Omental fat pad (tissue), 4 donors: ENCODE results near the gene EML3. TPM values are rescaled to one million over a fixed set of nuclear protein-coding genes. Genes with fewer than 3 reads are reported as not detected.

ENCODE experiments used
- ATAC-seq: fragments of 150-250 bp; one replicate; pipeline ENCODE4 v1.9.1; 2016; ENCODE audit warnings: mild to moderate bottlenecking, moderate library complexity; ENCODE audit not compliant: low FRiP score
- DNase-seq: peaks from one replicate; pipeline ENCODE4 v3.0.0-alpha.2; 2019; ENCODE audit warnings: low spot score
- total RNA-seq, 4 donors: library from RNA; depleted of rRNA; stranded (reverse); fragments of >200 nt; gene quantifications; one replicate each; pipeline ENCODE4 v1.1.0, GENCODE V29; 2016
- TF ChIP-seq, protein P1 (sequence below), 3 donors: fragments of 450-650 bp; IDR thresholded peaks; one replicate each; pipeline ENCODE4 v1.5.1; 2016 to 2017; ENCODE audit warnings: antibody characterized with exemption in 3 of 3, mild to moderate bottlenecking in 3 of 3, moderate library complexity in 2 of 3

EML3 gene
- total RNA-seq, 4 donors from 2014 or later = 40.7 to 68.6 (median 52.0) TPM

DNA sequence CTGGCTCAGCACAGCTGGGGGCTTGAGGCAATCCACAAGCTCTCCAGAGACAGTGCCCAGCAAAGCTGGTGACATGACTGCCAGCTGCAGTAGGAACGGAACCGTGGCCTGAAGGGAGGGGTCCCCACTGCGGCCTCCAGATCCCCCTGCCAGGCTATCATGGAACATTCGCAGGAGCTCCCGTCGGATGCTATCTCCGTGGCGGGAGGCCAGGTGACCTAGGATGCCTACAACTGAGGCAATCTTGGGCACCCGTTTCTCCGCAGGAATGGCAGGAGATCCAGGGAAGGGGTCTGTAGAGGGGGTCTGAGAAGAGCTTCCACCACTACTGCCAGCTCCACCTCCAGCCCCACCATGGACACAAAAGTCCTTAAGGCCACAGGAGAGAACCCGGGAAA lies 36.4 kb upstream of the EML3 start:
- ATAC-seq = no peak
- TF ChIP-seq, protein P1, sequence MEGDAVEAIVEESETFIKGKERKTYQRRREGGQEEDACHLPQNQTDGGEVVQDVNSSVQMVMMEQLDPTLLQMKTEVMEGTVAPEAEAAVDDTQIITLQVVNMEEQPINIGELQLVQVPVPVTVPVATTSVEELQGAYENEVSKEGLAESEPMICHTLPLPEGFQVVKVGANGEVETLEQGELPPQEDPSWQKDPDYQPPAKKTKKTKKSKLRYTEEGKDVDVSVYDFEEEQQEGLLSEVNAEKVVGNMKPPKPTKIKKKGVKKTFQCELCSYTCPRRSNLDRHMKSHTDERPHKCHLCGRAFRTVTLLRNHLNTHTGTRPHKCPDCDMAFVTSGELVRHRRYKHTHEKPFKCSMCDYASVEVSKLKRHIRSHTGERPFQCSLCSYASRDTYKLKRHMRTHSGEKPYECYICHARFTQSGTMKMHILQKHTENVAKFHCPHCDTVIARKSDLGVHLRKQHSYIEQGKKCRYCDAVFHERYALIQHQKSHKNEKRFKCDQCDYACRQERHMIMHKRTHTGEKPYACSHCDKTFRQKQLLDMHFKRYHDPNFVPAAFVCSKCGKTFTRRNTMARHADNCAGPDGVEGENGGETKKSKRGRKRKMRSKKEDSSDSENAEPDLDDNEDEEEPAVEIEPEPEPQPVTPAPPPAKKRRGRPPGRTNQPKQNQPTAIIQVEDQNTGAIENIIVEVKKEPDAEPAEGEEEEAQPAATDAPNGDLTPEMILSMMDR (IDR thresholded peaks at IDR 0.05) = no peak
- no peak for DNase-seq

DNA sequence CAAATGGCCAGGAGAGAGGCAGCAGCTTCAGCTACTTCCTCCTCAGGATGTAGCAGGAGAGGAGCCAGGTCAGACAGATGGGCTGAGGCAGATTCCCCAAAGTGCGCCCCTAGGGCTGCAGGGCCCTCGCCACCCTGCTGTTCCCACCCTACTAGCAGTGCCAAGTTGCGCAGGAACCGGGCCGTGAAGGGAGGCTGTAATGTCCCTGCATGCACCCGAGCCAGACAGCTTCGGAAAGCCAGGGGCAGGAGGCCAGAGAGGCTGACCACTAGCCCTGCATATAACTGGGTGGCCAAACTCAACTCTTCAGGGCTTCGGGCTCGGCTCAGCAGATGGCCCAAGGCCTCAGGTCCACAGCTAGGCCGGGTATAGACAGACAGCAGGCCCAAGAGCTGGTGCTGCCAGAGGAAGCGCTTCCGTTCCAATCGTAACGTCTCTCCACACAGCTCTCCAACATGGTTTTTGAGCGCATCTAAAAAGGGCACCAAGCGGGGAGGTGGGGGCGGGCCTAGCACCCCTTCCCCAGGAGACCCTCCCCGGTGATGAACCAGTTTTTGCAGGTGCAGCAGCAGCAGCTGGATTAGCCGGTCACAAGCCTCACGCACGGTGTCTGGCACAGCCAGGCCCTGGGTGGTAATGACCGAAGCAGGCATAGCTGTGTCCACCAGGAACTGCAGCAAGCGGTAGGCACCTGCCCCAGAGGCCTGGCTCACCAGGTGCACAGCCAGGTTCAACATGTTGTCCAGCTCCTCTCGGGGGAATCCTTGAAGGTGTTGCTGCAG lies 35.8 kb upstream of the EML3 start:
- TF ChIP-seq, protein P1 (IDR thresholded peaks at IDR 0.05) = no peak
- ATAC-seq (no peak), DNase-seq (no peak)

DNA sequence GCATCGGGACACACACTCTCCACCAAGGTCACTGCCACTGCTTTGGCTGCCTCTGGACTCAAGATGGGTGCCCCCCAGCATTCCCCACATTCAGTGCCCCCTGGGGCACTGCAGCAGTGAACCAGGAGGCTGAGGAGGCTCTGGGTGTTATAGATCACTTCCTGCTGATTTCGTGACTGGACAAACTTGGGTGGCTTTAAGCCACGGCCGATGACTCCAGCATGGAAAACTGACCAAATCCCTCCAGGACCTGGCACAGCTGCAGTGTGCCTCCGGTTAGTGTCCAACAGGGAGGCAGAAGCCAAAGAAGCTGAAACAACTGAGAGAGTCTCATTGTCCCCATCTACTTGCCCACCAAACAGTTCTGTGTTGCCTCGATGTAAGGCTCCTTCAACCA lies 35.0 kb upstream of the EML3 start:
- ATAC-seq (no peak), DNase-seq (no peak)
- TF ChIP-seq, protein P1 (IDR thresholded peaks at IDR 0.05) = no peak

DNA sequence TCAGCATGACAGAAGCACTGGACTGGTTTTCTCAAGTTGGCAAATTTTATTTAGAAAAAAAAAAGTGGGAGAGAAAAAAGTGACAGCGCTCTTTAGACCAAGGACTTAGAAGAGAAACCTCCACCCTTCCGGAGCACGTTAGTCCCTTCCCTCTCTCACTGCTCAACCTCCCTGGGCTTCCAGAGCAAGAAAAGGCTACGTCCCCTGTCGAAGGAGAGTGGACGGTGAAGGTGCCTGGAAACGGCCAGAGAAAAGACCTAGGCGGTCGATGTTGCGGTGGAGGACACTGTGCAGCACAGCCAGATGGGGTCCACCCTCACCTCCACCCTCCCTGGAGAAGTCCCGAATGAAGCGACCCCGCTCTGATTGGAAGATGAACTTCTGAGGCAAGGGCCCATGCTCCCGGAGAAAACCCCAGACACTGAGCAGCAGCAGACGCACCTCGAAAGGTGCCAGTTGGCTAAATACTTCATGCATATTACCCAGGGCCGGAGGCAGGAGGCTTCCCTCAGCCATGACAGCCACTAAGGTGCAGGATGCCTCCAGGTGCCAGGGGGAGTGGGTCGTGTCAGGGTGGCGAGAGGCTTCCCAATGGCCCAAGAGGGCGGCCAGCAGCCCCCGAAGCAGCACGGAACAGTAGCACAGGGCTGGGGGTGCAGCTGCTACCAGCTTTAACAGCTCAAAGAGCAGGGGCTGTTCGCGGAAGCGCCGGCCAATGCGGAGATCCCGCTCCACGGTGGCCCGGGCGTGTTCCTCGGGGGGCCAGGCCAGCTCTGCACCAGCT lies 34.4 kb upstream of the EML3 start:
- DNase-seq (no peak), ATAC-seq (no peak)
- TF ChIP-seq, protein P1 (IDR thresholded peaks at IDR 0.05) = no peak

DNA sequence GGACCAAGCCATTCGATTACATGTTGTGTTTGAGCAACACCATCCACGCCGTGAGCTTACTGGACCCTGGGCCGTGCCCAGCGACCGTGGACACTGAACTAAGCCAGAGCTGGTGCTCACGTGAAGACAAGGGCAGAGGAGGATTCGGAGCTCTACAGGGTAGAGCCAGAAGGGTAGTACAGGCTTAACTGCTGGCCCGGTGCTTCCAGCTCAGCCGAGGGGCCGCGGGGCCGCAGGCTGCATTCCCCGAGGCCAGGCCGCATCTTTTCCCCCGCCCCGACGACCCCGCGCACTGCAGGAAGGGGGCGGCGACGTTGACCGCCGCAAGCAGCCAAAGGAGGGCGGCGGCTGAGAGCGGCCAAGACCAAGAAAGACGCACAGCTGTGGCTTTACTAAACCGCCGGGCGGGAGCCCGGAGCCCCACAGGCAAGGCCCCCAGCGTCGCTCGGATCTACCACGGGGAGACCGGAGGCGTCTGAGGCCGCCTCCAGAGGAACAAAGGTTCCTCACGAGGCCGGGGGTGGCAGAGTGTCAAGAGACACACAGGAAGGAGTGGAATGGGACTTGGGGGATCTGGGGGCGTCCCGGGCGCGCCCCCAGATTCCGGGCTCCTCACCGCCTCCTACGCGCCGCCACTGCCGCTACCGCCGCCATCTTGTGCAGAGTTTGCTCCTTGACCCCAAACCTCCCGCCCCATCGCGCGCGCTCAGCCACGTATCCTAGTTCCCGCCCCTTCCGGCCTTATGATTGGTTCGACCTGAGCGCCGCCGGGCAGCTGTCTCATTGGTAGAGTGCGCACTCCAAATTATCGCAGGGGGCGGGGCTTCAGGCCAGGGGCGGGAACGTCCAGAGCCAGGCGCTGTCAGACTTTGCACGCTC lies 33.6 kb upstream of the EML3 start, which contains the start of gene GANAB:
Gene GANAB, minus strand, starts transcription at position 668 of the 879 bp plus-strand sequence. Its CDS starts 14 bp downstream, at position 654.
- DNase-seq (peak; percentile 99), ATAC-seq (peak; percentile 97)
- TF ChIP-seq, protein P1 (IDR thresholded peaks at IDR 0.05) = no peak

DNA sequence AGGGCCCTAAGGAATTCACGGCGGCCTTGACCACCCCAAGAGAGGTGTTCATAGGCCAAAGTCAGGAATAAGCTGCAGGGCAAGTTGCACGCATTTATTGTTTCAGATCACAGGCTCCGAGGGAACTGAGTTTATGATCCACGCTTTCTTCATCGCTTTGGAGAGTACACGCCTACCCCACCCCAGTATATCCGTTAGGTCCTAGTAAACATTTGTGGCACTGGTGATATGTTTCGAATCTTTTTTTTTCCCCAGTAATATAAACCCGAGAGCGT lies 33.0 kb upstream of the EML3 start:
- DNase-seq (no peak), ATAC-seq (no peak)
- TF ChIP-seq, protein P1 (IDR thresholded peaks at IDR 0.05) = no peak
